H9 (cell line): Measurements from ENCODE around the gene SMPD2. TPM values are rescaled to one million over a fixed set of nuclear protein-coding genes. Genes with fewer than 3 reads are reported as not detected.

Source experiments
- DNase-seq: peaks from one replicate; pipeline ENCODE4 v3.0.0-alpha.2; 2017
- H2AFZ ChIP-seq: one replicate; pipeline ENCODE4 v1.6.1; 2013; ENCODE audit warnings: mild to moderate bottlenecking, low read length, control low read depth, moderate library complexity
- H2AK5ac ChIP-seq: 2 replicates; pipeline ENCODE4 v1.6.1; 2013; ENCODE audit warnings: low read length, control low read depth, mixed read lengths; ENCODE audit not compliant: insufficient read length
- H2BK120ac ChIP-seq: one replicate; pipeline ENCODE4 v1.6.1; 2013; ENCODE audit warnings: low read depth, mild to moderate bottlenecking, low read length, control low read depth, inconsistent platforms; ENCODE audit not compliant: poor library complexity, severe bottlenecking
- H2BK12ac ChIP-seq: 2 replicates; pipeline ENCODE4 v1.6.1; 2013; ENCODE audit warnings: low read length, control low read depth, mixed read lengths, low read depth; ENCODE audit not compliant: insufficient read length
- H2BK15ac ChIP-seq: 2 replicates; pipeline ENCODE4 v1.6.1; 2013; ENCODE audit warnings: low read depth, low read length, control low read depth
- H2BK20ac ChIP-seq: one replicate; pipeline ENCODE4 v1.6.1; 2013; ENCODE audit warnings: low read depth, mild to moderate bottlenecking, low read length, control low read depth, inconsistent platforms; ENCODE audit not compliant: poor library complexity, severe bottlenecking
- H2BK5ac ChIP-seq: 2 replicates; pipeline ENCODE4 v1.6.1; 2013; ENCODE audit warnings: low read length, control low read depth, mixed read lengths; ENCODE audit not compliant: insufficient read length
- H3K14ac ChIP-seq: 2 replicates; pipeline ENCODE4 v1.6.1; 2013; ENCODE audit warnings: low read length, control low read depth; ENCODE audit not compliant: insufficient read depth
- H3K18ac ChIP-seq: 2 replicates; pipeline ENCODE4 v1.6.1; 2013; ENCODE audit warnings: low read depth, mild to moderate bottlenecking, mixed read lengths, low read length, control low read depth; ENCODE audit not compliant: insufficient read length
- H3K23ac ChIP-seq: 2 replicates; pipeline ENCODE4 v1.6.1; 2013; ENCODE audit warnings: low read length, control low read depth, mixed read lengths, low read depth; ENCODE audit not compliant: insufficient read length
- H3K23me2 ChIP-seq: 2 replicates; pipeline ENCODE4 v1.6.1; 2013; ENCODE audit warnings: low read depth, mild to moderate bottlenecking, mixed read lengths, low read length, control low read depth; ENCODE audit not compliant: insufficient read length, poor library complexity, severe bottlenecking
- H3K27ac ChIP-seq: 2 replicates; pipeline ENCODE4 v1.5.1; 2013; ENCODE audit warnings: low read length, control low read depth, mixed read lengths, low read depth; ENCODE audit not compliant: insufficient read length
- H3K27me3 ChIP-seq: 2 replicates; pipeline ENCODE4 v1.6.1; 2013; ENCODE audit warnings: low read length, control low read depth, inconsistent platforms; ENCODE audit not compliant: insufficient read depth
- H3K4ac ChIP-seq: 2 replicates; pipeline ENCODE4 v1.6.1; 2013; ENCODE audit warnings: low read depth, mild to moderate bottlenecking, control low read depth, inconsistent platforms, low read length, moderate library complexity
- H3K4me1 ChIP-seq: 2 replicates; pipeline ENCODE4 v1.6.1; 2013; ENCODE audit warnings: low read length, control low read depth, inconsistent platforms; ENCODE audit not compliant: insufficient read depth
- H3K4me2 ChIP-seq: 2 replicates; pipeline ENCODE4 v1.6.1; 2013; ENCODE audit warnings: low read length, control low read depth, mixed read lengths; ENCODE audit not compliant: insufficient read length, insufficient read depth
- H3K56ac ChIP-seq: 2 replicates; pipeline ENCODE4 v1.6.1; 2013; ENCODE audit warnings: low read depth, mild to moderate bottlenecking, mixed read lengths, low read length, control low read depth; ENCODE audit not compliant: insufficient read length
- H3K79me1 ChIP-seq: 2 replicates; pipeline ENCODE4 v1.6.1; 2013; ENCODE audit warnings: low read depth, mild to moderate bottlenecking, moderate library complexity, low read length, control low read depth, inconsistent platforms; ENCODE audit not compliant: insufficient read depth, poor library complexity, severe bottlenecking
- H3K79me2 ChIP-seq: 2 replicates; pipeline ENCODE4 v1.6.1; 2013; ENCODE audit warnings: low read length, control low read depth, inconsistent platforms; ENCODE audit not compliant: insufficient read depth
- H3K9ac ChIP-seq: 2 replicates; pipeline ENCODE4 v1.6.1; 2013; ENCODE audit warnings: low read length, control low read depth, mixed read lengths; ENCODE audit not compliant: insufficient read length; ENCODE audit errors: extremely low read depth
- H3K9me3 ChIP-seq: one replicate; pipeline ENCODE4 v1.6.1; 2013; ENCODE audit warnings: low read depth, low read length, inconsistent platforms; ENCODE audit not compliant: control insufficient read depth
- H3T11ph ChIP-seq: one replicate; pipeline ENCODE4 v1.6.1; 2013; ENCODE audit warnings: mild to moderate bottlenecking, low read length, control low read depth, inconsistent platforms
- H4K20me1 ChIP-seq: one replicate; pipeline ENCODE4 v1.6.1; 2013; ENCODE audit not compliant: control insufficient read depth, insufficient read length, insufficient read depth
- H4K5ac ChIP-seq: 2 replicates; pipeline ENCODE4 v1.6.1; 2013; ENCODE audit warnings: low read depth, mild to moderate bottlenecking, mixed read lengths, low read length, control low read depth; ENCODE audit not compliant: insufficient read length
- H4K8ac ChIP-seq: replicated peaks from 2 replicates; pipeline ENCODE4 v1.6.1; 2013; ENCODE audit warnings: low read length, control low read depth, mixed read lengths, low read depth; ENCODE audit not compliant: insufficient read length
- H4K91ac ChIP-seq: 2 replicates; pipeline ENCODE4 v1.6.1; 2013; ENCODE audit warnings: low read depth, mild to moderate bottlenecking, moderate library complexity, mixed read lengths, low read length, control low read depth; ENCODE audit not compliant: insufficient read length
- H3K27ac Mint-ChIP-seq, 3 experiments: 2 replicates in 2 of 3; 3 replicates in 1 of 3; pipeline ENCODE4 v1.8.0; 2020 to 2021; ENCODE audit warnings: mixed read lengths in 3 of 3, mild to moderate bottlenecking in 1 of 3, moderate library complexity in 1 of 3
- H3K27me3 Mint-ChIP-seq: 2 replicates; pipeline ENCODE4 v1.8.0; 2021; ENCODE audit warnings: low read depth, mild to moderate bottlenecking, moderate library complexity, mixed read lengths
- H3K36me3 Mint-ChIP-seq, 3 experiments: 2 replicates in 2 of 3; 3 replicates in 1 of 3; pipeline ENCODE4 v1.8.0; 2020 to 2021; ENCODE audit warnings: low read depth in 3 of 3, mixed read lengths in 3 of 3; ENCODE audit not compliant: insufficient read depth in 1 of 3
- H3K4me1 Mint-ChIP-seq, 2 experiments: 2 replicates each; pipeline ENCODE4 v1.8.0; 2020; ENCODE audit warnings: mixed read lengths in 2 of 2
- H3K4me3 Mint-ChIP-seq, 2 experiments: 2 replicates in 1 of 2; 3 replicates in 1 of 2; pipeline ENCODE4 v1.8.0; 2020 to 2021; ENCODE audit warnings: mild to moderate bottlenecking in 2 of 2, mixed read lengths in 2 of 2, moderate library complexity in 1 of 2
- H3K9me3 Mint-ChIP-seq, 2 experiments: 2 replicates in 1 of 2; 3 replicates in 1 of 2; pipeline ENCODE4 v1.8.0; 2020; ENCODE audit warnings: mild to moderate bottlenecking in 2 of 2, mixed read lengths in 2 of 2, moderate library complexity in 1 of 2
- CTCF ChIP-seq: fragments of 200-600 bp; sonication (generic); conservative IDR thresholded peaks from 3 replicates; pipeline ENCODE4 v1.8.0; 2021; ENCODE audit warnings: antibody characterized with exemption, mild to moderate bottlenecking
- WGBS: extraction: QIAGEN DNeasy Blood & Tissue Kit; methylation state at CpG from one replicate; pipeline ENCODE4 v1.1.7; 2013; ENCODE audit warnings: missing lambda C conversion rate, low lambda C conversion rate, mixed read lengths; ENCODE audit not compliant: insufficient read length; ENCODE audit errors: extremely low coverage; 5-methylcytosine and 5-hydroxymethylcytosine counted together
- total RNA-seq: library from RNA; stranded (reverse); gene quantifications from 2 replicates; pipeline ENCODE4 v1.2.1, GENCODE V29; 2021

The SMPD2 gene
- total RNA-seq, 1 experiment from 2014 or later: 13.0 TPM

GRCh38 chr6:109424946-109425345 is 15.6 kb upstream of the SMPD2 start:
- Mint-ChIP-seq H3K4me1 (no peaks in the 10 kb centered on the region), H3K36me3 (no peaks in the 10 kb centered on the region), H3K4me3 (no peak overlapping the region), H3K27ac (no peak overlapping the region), H3K9me3 (no peaks in the 10 kb centered on the region), H3K27me3 (no peaks in the 10 kb centered on the region; the same call in 1 of the 2 replicates)
- no peak for DNase-seq
- Histone ChIP-seq H2BK20ac (no peak overlapping the region), H3K23ac (no peak overlapping the region), H4K91ac (no peak overlapping the region), H3K4me1 (no peaks in the 10 kb centered on the region), H3K4ac (no peak overlapping the region), H3K18ac (no peak overlapping the region), H3K79me2 (no peaks in the 10 kb centered on the region), H2BK5ac (no peak overlapping the region), H3K9me3 (no peaks in the 10 kb centered on the region), H3K56ac (no peak overlapping the region), H4K8ac (no peak overlapping the region), H3K4me2 (no peak overlapping the region), H2BK120ac (no peak overlapping the region), H2AK5ac (no peak overlapping the region), H4K20me1 (no peaks in the 10 kb centered on the region), H2AFZ (no peak overlapping the region), H3K14ac (no peak overlapping the region), H3K79me1 (no peaks in the 10 kb centered on the region), H3K27me3 (no peaks in the 10 kb centered on the region), H2BK12ac (no peak overlapping the region), H3K23me2 (no peaks in the 10 kb centered on the region), H3K9ac (no peak overlapping the region), H2BK15ac (no peak overlapping the region), H4K5ac (no peak overlapping the region), H3K27ac (no peak overlapping the region), H3T11ph (no peak overlapping the region)
- no peak for TF ChIP-seq CTCF
- WGBS: no CpG with 5 or more reads among the region's 2 CpGs
